ENCODE measurements around the gene ANKRD39.

ANKRD39 gene

DNA sequence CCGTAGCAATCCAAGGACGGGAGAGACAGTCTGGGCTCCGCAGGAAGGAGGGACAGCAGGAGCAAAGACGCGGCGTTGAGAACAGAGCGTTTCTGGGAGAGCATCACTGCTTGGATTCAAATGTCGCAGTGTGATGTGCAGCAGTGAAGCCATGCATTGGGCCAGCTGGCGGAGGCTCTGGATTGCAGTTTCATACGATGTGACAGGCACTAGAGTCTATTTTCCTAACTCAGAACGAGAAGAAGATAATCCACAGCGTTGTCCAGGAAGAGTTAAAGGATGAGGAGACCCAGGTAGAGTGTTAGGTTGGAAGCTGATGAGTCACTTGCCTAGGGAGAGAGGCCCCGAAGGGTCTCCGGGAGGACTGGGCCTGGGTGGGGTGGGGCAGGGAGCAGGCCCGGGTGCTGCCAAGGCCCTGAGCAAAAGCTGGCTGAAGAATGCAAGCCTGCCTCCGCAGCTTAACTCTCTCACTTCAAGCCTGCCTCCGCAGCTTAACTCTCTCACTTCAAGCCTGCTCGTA is 29.7 kb upstream of the ANKRD39 start:
- DNase-seq = no peak

DNA sequence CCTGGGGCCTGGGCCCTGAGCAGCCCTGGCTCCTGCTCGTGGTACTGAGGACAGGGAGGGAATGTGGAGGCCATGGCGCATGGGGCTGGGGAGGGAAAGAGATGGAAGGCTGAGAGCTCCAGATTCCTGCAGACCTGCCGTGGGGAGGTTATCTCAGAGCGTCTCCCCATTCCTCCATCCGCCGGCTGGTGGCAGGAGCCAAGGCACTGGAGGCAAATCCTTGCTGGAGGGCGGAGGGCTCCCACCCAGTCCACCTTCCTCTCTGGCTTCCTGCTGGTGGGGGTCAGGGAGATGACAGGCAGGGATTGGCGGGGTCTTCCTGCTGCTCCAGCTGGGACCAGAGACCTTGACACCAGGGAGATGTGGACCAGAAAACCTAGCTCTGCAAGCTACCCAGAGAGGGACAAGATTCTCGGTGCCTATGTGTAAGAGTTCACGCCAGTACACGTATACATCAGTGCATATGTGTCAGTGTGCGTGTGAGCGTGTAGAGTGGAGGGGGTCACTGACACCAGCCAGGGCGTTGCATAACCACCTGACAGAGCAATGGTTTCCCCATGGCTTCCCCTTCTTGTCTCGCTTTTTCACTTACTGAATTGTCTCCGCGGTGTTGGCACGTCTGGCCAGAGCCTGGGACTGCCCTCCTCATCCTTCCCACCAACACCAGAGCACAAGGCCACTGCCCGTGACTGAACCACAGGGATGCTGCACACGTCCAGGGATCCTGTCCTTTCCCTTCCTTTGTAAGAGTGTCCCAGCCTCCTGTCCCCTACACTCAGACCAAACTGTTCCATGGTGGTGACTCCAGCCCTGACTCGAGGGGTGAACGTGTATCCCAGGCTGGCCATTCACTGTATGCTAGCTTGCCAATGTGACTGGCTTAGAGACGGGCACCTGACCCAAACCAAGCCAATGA is 27.9 kb upstream of the ANKRD39 start:
- no peak for DNase-seq

DNA sequence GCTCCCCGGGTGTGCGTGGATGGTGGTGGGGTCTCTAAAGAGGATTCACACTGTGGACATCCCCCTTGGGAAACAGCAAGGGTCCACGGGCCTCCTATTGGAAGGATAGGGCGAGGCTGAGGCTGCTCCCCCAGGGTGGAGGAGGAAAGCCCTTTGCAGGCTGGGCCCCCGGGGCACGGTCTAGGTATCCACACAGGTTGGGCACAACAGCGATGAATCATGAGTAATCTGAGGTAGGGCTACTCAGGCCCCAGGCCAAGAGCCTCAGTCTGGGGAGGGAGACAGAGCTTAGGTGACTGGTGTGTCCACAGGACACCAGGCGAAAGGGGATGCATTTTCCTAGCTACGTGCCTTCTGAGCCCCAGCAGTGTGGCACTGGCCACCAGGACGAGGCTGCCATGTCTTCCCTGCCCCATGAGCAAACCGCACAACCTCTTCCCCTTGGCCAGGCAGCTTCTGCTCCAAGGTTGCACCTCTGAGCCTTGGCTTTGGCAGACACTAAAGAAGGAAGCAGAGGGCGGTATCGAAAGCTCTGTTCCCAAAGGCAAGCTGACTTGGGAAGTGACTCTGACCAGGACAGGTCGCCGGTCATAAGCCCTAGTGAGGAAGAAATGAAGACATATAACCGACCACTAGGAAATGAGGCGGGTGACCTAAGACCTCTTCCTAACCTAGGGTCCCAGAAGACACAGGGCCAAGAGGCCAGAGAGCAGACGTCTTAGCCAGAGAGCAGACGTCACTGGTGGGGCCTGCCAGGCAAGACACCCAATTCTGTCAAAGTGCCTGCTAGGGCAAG is 26.7 kb upstream of the ANKRD39 start:
- no peak for DNase-seq

DNA sequence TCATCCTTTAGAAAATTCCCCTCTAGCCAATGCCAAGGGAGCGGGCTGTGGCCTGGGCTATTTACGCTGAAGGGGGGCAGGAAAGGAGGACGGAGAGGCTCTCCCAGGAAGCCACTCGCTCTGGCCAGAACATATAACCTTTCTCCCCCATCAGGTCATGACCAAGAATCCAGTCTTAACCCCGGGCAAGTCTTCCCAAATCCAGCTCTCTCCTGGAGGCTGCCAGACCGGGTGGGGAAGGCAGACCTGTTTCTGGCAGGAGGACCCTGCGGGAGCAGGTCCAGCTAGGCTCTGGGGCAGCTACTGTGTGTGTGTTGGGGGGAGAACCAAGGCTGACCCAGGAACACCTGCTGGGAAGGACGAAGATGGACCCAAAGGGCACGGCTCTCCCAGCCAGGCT is 25.5 kb upstream of the ANKRD39 start:
- DNase-seq = no peak

DNA sequence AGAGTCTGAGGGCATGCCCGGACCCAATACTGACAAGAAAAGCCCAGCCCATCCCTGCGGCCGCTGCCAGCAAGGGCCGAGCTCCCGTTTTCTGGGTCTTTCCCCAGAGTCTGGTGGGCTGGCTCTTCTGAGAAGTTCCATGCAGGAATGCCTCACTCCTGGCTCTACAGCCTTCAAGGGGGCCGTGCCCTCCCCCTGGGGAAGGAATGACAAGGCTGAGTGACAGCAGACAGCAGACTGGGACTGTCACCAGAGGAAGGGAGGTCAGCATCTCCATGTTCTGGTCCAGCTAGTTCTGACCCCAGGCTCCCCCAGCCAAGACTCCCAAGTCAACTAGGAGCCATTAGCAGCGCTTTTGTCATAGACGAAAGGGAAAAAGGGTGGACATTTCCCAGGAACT is 25.1 kb upstream of the ANKRD39 start:
- DNase-seq = no peak

DNA sequence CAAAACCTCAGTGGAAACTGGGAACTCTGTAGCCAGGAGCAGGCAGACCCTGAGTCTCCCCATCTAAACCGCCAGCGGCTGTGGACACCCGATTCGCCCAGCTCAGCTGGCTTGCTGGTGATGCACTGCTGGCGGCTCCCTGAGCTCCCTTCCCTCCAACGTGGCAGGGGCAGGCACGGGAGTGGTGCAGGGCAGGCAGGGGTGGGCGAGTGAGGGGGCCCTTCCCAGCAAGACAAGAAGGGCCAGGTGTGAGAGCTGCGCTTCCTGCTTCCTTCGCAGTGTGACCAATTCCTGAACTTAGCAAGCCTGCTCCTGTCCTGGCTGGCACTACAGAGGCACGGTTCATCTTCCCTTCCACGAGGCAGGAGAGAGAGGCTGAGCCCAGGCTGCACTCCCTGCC is 24.4 kb upstream of the ANKRD39 start:
- DNase-seq = no peak

DNA sequence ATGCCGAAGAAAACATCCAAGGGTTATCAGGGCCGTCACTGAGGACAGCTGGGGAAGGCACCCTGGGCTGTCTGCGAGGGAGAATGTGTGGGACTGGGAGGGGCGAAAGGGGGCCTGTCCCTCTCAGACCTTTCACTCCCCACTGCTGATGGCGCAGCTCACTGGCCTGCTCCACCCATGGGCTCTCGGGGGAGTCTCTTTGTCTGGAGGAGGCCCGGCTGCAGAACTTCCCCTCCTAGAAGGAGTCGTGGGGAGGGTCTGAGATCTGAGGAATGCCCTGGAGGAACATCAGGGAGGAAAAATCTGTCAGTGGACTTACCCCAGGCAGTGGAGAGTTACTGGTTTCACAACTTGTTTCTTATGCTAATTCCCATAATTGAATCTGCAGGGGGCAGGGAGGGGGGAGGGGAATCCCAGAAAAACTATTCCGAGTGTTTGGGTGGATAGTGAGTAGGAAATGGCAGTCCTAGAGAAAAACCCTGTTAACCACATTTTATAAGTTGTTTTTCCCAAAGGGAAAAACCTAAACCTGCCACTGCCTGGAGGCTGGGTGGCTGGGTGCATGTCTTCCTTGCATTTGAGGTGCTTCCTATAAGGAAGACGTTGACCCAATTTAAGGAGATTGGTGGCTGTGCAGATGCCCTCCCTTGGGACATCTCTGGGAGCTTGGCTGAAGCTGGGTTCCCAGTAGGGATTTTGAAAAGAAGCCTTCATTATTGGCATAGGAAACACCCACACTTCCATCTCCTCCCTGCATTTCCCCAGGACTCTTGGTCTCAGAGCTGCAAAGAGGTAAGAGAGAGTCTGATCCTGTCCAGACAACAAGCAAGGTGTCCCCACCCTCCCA is 23.8 kb upstream of the ANKRD39 start:
- no peak for DNase-seq

DNA sequence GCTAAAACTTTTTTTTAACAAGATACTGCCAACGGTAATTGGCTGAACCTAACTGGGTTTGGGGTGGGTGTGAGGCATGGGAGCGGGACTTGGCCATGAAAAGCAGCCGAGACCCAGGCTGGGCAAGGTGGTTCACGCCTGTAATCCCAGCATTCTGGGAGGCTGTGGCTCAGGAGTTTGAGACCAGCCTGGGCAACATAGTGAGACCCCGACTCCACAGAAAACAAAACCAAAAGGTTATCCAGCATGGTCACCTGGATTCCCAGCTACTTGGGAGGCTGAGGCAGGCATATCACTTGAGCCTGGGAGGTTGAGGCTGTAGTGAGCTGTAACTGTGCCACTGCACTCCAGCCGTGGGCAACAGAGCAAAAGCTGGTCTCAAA is 23.1 kb upstream of the ANKRD39 start:
- DNase-seq = no peak

DNA sequence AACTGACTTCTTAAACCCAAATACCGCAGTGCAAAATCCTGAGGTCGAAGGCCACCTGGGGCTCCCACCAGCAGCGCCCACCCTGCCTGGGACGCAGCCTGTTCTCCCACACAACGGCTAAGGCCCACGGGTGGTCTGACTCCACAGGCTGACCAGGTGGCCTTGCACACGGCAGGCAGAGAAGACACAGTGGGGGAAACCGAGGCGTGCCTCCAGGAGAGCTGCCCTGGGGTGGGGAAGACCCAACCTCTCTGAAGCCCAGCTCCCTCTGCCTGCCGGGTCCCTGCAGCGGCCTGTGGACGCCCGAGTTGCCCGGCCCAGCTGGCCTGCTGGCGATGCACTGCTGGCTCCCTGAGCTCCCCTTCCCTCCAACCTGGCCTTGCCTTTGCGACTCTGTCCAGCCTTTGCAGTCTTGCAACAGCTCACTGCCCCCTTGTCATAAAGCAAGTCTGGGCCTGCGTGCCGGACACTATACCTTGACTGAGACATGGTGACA is 21.8 kb upstream of the ANKRD39 start:
- no peak for DNase-seq

DNA sequence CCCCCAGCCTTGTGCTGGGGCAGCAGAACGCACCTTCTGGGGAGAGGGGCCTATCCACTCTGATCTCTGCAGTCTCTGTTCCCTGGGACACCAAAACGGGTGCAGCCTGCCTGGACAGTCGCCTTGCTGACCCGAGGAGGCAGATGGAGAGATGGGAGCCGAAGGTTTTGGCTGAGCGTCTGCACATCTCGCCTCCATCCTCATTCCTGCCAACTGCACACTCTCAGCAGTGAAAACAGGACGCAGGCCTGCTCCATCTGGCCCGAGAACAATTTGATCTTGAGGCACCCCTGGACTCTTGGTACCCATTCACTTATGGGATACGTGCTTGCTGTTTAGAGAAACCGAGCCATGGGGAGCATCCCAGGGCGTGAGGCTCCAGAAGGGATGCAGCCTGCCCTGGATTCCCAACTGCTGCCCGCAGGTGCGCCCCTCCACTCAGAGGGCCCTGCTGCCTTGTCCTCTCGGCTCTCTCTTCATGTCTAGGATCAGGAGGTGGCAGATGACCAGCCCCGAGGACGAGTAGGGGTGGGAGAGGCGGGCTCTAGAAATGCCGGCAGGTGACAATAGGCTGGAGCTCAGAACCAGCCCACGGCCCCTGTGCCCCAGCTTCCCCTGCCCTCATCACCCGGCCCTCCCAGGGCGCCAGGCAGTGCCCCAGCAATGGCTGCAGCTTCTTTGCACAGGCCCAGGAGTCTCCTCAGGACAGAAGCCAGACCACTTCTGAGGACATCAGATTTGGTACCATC is 21.2 kb upstream of the ANKRD39 start:
- no peak for DNase-seq

DNA sequence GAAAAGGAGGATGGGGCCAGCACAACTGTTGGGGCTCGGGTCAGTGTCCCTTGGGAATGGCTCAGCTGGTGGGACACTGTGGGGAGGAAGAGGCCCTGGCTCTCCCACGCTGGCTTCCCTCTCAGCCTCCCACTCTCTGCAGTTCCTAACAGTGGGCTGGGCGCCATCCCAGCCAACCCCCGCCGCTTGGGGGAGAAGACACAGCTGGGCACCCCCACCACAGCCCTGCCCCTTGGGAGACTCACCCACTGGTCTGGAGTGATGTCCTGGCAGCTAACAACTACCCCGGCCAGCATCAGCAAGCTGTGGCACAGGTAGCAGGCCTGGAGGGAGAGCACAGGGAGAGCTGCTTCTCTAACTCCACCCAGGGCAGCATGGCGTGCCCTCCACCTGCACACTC is 20.4 kb upstream of the ANKRD39 start:
- DNase-seq = no peak

DNA sequence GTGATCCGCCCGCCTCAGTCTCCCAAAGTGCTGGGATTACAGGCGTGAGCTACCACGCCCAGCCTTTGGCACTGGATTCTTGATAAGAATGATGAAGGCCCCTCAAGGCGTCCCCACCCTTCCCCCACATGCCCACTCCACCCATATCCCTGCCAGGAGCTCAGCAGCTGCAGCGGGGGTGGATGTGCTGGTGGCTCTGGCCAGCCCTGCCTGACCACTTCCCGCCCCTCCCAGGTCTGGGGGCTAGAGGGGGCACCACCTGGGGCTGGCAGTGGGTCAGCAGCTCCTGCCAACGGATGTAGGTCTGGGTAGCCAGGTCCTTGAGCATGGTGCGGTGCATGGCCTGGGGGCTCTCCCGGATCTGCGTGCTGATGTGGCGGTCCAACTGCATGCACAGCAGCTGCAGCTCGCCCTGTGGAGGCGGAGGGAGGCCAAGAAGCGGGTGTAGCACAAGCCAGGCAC is 19.8 kb upstream of the ANKRD39 start:
- DNase-seq = no peak

DNA sequence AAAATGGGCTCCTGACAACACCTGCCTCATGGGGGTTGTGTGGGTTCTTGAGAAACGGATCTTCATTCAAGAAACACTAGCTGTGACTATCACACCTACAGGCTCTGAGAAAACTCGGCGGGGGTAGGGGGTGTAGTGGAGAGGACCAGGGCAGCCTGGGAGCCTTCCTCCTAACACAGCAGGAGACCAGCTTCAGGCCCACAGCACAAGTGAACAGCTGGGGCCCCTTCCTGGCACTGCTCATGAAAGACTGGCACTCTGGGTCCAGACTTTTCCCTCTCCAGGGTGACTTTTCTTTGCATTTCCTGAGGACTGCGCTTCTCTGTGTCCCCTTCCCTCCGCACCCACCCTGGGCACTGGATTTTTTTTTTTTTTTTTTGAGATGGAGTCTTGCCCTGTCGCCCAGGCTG is 19.2 kb upstream of the ANKRD39 start:
- no peak for DNase-seq

DNA sequence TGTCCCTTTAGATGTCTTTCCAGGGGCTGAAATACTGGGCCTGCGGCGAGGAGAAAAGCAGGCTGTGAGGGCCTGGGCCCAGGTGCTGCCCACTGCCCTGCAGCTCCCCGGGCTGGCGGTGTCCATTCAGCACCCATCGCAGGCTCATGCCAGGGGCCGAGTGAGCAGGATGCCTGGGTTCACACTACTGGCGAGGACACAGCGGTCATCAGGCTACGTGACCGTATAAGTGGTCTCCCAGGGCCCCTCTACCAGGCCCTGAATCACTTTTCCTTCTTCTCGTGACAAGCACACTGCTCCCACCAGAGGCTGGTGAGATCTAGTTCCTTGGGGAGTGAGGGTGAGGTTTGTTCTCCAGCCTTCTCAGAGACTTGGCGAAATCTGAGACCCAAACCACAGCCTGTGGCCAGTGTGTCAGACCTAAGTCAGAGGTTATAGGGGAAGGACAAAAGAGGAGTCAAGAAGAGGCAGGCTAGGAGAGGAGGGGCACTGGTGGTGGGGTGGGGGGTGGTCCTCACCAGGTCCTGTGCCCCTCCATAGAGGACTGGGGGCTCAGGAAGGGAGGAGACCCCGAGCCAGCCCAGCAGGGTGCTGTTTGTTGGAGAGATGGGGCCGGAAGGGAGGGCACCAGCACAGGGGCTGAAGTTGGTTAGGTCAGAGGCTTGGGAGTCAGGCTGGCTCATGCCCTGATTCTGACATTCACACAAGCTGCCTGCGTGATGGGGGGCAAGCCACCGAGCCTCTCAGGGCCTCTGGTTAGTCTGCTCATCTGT is 18.6 kb upstream of the ANKRD39 start:
- no peak for DNase-seq

DNA sequence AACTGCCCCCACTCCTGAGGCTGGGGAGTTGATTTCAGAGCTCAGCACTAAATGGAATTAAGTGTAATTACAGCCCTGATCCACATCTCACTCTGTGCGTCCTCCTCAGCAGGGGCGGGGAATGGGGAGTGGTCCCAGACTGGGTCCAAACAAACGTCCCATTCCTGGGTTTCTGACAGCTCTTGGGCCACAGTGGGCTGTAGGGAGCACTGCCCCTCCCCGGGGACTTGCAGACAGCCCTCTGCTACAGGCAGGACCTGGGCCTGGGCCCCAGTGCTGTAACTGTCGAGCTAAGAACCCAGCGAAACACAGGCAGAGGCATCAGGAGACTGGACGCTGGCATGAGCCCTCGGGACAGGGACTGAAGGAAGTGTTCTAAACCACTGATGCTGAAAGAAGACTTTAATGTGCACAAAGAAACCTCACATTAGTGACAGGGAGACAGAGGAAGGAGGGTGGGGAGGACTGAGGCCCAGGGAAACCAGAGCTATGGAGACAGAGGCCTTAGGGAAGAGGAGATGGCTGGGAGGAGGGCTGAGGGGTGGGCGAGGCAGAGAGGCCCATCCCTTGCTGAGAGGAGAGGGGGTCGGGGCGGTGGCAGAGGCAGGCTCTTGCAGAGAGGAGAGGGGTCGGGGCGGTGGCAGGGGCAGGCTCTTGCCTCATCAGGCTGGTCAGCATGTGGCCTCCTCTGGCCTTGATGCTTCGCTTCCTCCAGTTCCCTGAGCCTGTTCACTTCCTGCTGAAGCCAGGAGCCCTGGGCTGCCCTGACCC is 17.9 kb upstream of the ANKRD39 start:
- DNase-seq = no peak

DNA sequence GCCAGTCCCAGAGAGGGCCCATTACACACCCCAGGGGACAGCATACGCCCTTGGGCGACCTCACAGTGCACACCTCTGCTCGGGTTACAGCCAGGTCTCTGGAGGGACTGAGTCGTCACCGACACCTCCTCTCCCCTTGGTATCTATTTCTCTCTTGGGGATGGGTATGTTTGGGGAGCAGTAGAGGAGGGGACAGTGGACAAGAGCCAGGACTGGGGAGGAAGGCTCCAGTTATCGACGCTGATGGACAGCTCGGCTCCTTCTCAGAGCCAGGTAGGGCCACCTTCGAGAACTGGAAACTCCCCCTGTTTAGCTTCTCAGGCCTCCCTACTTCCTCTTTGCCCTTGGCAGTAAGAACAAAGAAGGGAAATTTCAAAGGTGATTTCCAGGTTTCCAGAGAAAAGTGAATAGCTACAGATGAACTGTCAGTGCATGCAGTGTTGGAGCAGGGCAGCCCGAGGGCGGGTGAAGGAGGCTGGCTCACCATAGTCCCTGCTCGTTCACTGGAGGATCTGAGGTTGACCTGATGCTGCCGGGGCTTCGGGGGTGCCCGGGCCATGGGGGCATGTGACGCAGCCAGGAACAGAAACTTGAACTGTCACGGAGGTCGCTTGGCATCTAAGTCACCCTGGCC is 16.5 kb upstream of the ANKRD39 start:
- DNase-seq = no peak

DNA sequence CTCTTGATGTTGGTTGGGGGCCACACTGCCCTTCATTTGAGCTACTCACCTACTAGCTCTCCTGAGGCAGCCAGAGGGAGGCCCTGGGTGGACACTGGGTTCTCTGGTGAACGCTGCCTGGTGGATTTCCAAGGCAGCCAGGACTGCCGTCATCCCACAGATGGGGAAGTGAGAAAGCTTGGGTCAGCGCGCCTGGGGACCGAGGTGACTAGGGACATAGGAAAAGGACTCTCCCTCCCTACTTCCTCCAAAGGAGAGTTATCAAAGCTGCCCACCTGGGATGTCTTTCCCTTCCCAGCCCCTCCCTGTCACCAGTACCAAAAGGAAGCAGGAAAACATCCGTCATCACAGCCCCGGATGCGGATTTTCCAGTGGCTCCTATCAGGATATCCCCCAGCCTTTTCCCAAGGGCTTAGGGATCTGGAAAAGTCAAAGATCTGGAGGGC is 15.9 kb upstream of the ANKRD39 start:
- no peak for DNase-seq

DNA sequence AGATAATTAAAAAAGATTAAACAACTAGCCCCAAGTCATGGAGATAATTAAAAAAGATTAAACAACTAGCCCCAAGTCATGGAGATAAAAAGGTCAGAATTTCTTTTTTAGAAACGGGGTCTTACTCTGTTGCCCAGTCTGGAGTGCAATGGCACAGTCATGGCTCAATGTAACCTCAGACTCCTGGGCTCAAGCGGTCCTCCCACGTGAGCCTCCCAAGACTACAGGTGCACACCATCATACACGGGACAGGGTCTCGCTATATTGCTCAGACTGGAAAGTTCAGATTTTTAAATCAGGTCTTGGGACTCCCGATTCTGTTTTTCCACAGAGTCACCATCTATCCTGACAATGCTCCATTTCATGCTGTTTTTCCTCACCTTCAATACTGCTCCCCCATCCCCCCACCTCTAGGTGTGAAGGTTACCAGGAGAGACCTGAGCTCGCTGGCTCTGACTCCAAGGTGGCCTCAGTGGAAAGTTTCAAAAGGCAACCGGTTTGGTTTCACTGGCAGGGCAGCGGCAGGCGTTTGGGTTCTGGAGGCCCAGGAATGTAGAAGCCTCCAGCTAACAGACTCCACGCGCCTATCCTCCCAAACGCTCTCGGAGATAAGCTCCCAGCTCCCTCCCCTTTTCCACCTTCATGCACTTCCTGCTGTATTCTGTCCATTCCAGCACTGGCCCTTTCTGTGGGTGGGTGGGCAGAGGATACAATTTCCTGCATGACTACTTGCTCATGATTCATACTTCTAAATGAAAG is 15.0 kb upstream of the ANKRD39 start:
- DNase-seq = no peak

Data from amniotic stem cell (primary cell).